GM12878 (cell line): ENCODE data around the gene TSC22D3.

Experiments
- ATF7 ChIP-seq: fragments of 450-650 bp; IDR thresholded peaks from 2 replicates; pipeline ENCODE4 v1.6.1; 2016; ENCODE audit warnings: low read depth, mild to moderate bottlenecking
- EZH2 ChIP-seq: IDR thresholded peaks from 2 replicates; pipeline ENCODE4 v1.6.1; 2012; ENCODE audit warnings: low read depth, mild to moderate bottlenecking, control low read depth, inconsistent platforms, low read length, borderline replicate concordance; ENCODE audit not compliant: control insufficient read depth
- TF ChIP-seq, protein P1 (sequence below), 3 experiments: IDR thresholded peaks in 2 of 3; conservative IDR thresholded peaks in 1 of 3; 2 replicates each; pipeline ENCODE4 v1.5.1; 2011; ENCODE audit warnings: low read depth in 3 of 3, low read length in 3 of 3, mild to moderate bottlenecking in 3 of 3, control low read depth in 2 of 3, moderate library complexity in 2 of 3, inconsistent platforms in 1 of 3, mixed read lengths in 1 of 3; ENCODE audit not compliant: control insufficient read depth in 2 of 3, insufficient read depth in 1 of 3; ENCODE audit errors: extremely low read depth in 1 of 3

DNA sequence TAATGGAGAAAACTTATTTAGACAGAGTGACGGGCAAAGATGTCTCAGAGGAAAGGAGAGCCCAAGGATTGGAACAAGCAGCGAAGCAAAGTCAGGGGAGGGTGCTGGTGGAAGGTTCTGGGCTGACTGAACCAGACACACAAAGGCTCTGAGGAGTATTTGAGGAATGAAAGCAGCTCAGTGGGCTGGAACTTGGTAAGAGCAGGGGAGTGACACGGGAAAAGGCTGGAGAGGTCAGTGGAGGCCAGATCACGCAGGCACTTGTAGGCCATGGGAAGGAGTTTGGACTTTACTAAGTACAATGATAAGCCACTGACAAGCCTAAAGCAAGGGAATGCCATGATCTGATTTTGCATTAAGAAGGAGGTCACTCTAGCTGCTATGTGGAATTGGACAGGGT lies 71.4 kb downstream of the TSC22D3 start:
- TF ChIP-seq, protein P1, sequence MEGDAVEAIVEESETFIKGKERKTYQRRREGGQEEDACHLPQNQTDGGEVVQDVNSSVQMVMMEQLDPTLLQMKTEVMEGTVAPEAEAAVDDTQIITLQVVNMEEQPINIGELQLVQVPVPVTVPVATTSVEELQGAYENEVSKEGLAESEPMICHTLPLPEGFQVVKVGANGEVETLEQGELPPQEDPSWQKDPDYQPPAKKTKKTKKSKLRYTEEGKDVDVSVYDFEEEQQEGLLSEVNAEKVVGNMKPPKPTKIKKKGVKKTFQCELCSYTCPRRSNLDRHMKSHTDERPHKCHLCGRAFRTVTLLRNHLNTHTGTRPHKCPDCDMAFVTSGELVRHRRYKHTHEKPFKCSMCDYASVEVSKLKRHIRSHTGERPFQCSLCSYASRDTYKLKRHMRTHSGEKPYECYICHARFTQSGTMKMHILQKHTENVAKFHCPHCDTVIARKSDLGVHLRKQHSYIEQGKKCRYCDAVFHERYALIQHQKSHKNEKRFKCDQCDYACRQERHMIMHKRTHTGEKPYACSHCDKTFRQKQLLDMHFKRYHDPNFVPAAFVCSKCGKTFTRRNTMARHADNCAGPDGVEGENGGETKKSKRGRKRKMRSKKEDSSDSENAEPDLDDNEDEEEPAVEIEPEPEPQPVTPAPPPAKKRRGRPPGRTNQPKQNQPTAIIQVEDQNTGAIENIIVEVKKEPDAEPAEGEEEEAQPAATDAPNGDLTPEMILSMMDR (IDR thresholded peaks at IDR 0.05 in 2 of 3, conservative IDR thresholded peaks at IDR 0.05 in 1 of 3; ENCODE audit: control insufficient read depth in 2 of 3, extremely low read depth in 1 of 3, insufficient read depth in 1 of 3, low read depth in 3 of 3, low read length in 3 of 3), result no peak
- no peak for TF ChIP-seq ATF7
- no peak for TF ChIP-seq EZH2
